Activated CD8-positive, alpha-beta T cell treated with anti-CD3 and anti-CD28 coated beads for 36 hours (primary cell): Measurements from ENCODE around the gene KIAA1549. TPM values are rescaled to one million over a fixed set of nuclear protein-coding genes. Genes with fewer than 3 reads are reported as not detected.

ENCODE experiments used
- ATAC-seq: fragments of 200-7000 bp; cut with Tn5 transposase; one replicate; pipeline ENCODE4 v1.10.0; 2021; ENCODE audit warnings: mild to moderate bottlenecking, moderate library complexity
- CTCF ChIA-PET: fragments of 350-600 bp; sonication (Branson Sonifier 250); formaldehyde crosslinking; loops from one replicate; lab custom pipeline; 2021; ENCODE audit warnings: antibody characterized with exemption; lab: Charles Lee
- POLR2A ChIA-PET: fragments of 350-600 bp; sonication (Branson Sonifier 250); formaldehyde crosslinking; loops from one replicate; lab custom pipeline; 2021; ENCODE audit warnings: antibody characterized with exemption; lab: Charles Lee
- DNase-seq: peaks from one replicate; pipeline ENCODE4 v3.0.0-alpha.2; 2020
- H3K27ac Mint-ChIP-seq: one replicate; pipeline ENCODE4 v1.8.0; 2021; ENCODE audit warnings: mild to moderate bottlenecking, mixed read lengths
- H3K27me3 Mint-ChIP-seq: one replicate; pipeline ENCODE4 v1.8.0; 2021; ENCODE audit warnings: mixed read lengths
- H3K36me3 Mint-ChIP-seq: one replicate; pipeline ENCODE4 v1.8.0; 2021; ENCODE audit warnings: low read depth, mixed read lengths
- H3K4me1 Mint-ChIP-seq: one replicate; pipeline ENCODE4 v1.8.0; 2021; ENCODE audit warnings: low read depth, mixed read lengths
- H3K4me3 Mint-ChIP-seq: one replicate; pipeline ENCODE4 v1.8.0; 2021; ENCODE audit warnings: mild to moderate bottlenecking, moderate library complexity, mixed read lengths
- H3K9me3 Mint-ChIP-seq: one replicate; pipeline ENCODE4 v1.8.0; 2021; ENCODE audit warnings: mixed read lengths
- CTCF ChIP-seq: fragments of 200-600 bp; IDR thresholded peaks from one replicate; pipeline ENCODE4 v1.8.0; 2022; ENCODE audit warnings: antibody characterized with exemption, mild to moderate bottlenecking
- intact Hi-C: fragments of 100-400 bp; cut with micrococcal nuclease; formaldehyde crosslinking; loops from one replicate; pipeline ENCODE4 v1.10.0; 2022
- total RNA-seq, 2 experiments: library from RNA; stranded (reverse); gene quantifications; one replicate each; pipeline ENCODE4 v1.2.3, GENCODE V29; 2021

The KIAA1549 gene
- total RNA-seq, 2 experiments from 2014 or later, result 1.3 to 1.5 TPM

- Mint-ChIP-seq H3K27me3 (peaks cover 1% of the 10 kb centered on the region), H3K4me3 (no peak overlapping the region), H3K27ac (no peak overlapping the region), H3K36me3 (no peaks in the 10 kb centered on the region), H3K4me1 (no peaks in the 10 kb centered on the region), H3K9me3 (peaks cover 3% of the 10 kb centered on the region)
- no peak for TF ChIP-seq CTCF
- DNase-seq (no peak), ATAC-seq (no peak)
- ChIA-PET CTCF (interaction anchor here (1.8 kb wide), 1 partner anchor 68 kb away, joined by 5 read pairs; no protein-coding TSS in a partner anchor), POLR2A (no interaction called here)
- intact Hi-C loops, result no loop called here
Measured at GRCh38 chr7:138954545-138955475, 26.4 kb downstream of the KIAA1549 start.

GRCh38 chr7:138952791-138953190, 28.4 kb downstream of the KIAA1549 start:
- H3K9me3 Mint-ChIP-seq, result peaks cover 3% of the 10 kb centered on the region
- H3K4me3 Mint-ChIP-seq, result no peak overlapping the region
- ChIA-PET CTCF (interaction anchor here (1.8 kb wide), 1 partner anchor 66 kb away, joined by 5 read pairs; no protein-coding TSS in a partner anchor), POLR2A (no interaction called here)
- no peak for ATAC-seq
- no peak overlapping the region for H3K27ac Mint-ChIP-seq
- no peaks in the 10 kb centered on the region for H3K36me3 Mint-ChIP-seq
- TF ChIP-seq CTCF, result no peak
- H3K4me1 Mint-ChIP-seq, result no peaks in the 10 kb centered on the region
- no peak for DNase-seq
- intact Hi-C loops, result no loop called here
- H3K27me3 Mint-ChIP-seq, result peaks cover 4% of the 10 kb centered on the region

- no peak overlapping the region for H3K4me3 Mint-ChIP-seq
- intact Hi-C loops, result no loop called here
- no peaks in the 10 kb centered on the region for H3K36me3 Mint-ChIP-seq
- H3K9me3 Mint-ChIP-seq, result peaks cover 3% of the 10 kb centered on the region
- H3K27ac Mint-ChIP-seq, result no peak overlapping the region
- H3K4me1 Mint-ChIP-seq, result no peaks in the 10 kb centered on the region
- no peak for TF ChIP-seq CTCF
- DNase-seq (no peak), ATAC-seq (no peak)
- ChIA-PET CTCF (no interaction called here), POLR2A (no interaction called here)
- peaks cover 4% of the 10 kb centered on the region for H3K27me3 Mint-ChIP-seq
Measured at GRCh38 chr7:138951953-138952352, 29.2 kb downstream of the KIAA1549 start.

GRCh38 chr7:138949421-138950088, 31.6 kb downstream of the KIAA1549 start:
- Mint-ChIP-seq H3K9me3 (no peaks in the 10 kb centered on the region), H3K4me1 (no peaks in the 10 kb centered on the region), H3K27me3 (peaks cover 4% of the 10 kb centered on the region), H3K36me3 (no peaks in the 10 kb centered on the region), H3K27ac (no peak overlapping the region), H3K4me3 (no peak overlapping the region)
- no peak for DNase-seq
- ATAC-seq, result no peak
- intact Hi-C loops, result no loop called here
- ChIA-PET CTCF (interaction anchor here (1.5 kb wide), 1 partner anchor 36 kb away, joined by 4 read pairs; no protein-coding TSS in a partner anchor), POLR2A (no interaction called here)
- TF ChIP-seq CTCF, result no peak

- no peak for DNase-seq
- Mint-ChIP-seq H3K27me3 (peaks cover 4% of the 10 kb centered on the region), H3K9me3 (no peaks in the 10 kb centered on the region), H3K4me1 (no peaks in the 10 kb centered on the region), H3K36me3 (no peaks in the 10 kb centered on the region), H3K27ac (no peak overlapping the region), H3K4me3 (no peak overlapping the region)
- POLR2A ChIA-PET, result no interaction called here
- intact Hi-C loops, result no loop called here
- peak; percentile 4 for ATAC-seq
- CTCF ChIA-PET, result no interaction called here
- TF ChIP-seq CTCF, result no peak
Measured at GRCh38 chr7:138948403-138948802, 32.8 kb downstream of the KIAA1549 start.
